ENCODE data around the gene MYPN.

DNA sequence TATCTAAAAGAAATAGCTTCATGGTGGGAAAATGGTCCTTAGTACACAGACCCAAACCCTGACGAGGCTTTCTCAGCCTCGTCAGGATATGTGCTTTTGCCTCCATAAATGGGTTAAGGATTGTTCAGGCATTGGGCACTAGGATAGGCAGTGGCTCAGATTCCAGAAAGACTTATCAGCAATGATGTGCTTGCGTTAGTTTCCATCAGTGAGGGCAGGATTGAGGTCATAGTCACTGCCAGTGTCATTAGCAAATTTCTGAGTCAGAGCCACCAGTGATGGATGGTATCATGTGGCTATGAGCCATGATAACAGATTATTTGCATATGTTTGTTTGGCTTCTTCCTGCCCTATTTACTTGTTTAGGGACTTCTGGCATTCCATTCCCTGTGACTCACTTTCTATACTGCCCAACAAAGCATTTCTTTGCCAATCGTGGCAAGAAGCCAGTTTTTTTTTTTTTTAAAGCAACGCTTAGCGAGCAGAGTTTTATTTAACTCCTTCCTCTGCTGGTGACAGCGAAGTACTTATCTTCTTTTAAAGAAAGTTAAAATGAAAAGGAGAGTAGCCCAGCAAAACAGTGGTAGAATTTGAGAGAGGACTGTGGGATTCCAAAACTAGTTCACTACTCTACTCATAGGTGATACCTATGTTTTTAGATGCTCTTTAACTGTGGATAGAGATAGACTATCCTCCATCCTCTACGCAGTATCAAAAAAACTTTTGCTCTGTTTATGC is 44.4 kb downstream of the MYPN start:
- TF ChIP-seq, protein P1, sequence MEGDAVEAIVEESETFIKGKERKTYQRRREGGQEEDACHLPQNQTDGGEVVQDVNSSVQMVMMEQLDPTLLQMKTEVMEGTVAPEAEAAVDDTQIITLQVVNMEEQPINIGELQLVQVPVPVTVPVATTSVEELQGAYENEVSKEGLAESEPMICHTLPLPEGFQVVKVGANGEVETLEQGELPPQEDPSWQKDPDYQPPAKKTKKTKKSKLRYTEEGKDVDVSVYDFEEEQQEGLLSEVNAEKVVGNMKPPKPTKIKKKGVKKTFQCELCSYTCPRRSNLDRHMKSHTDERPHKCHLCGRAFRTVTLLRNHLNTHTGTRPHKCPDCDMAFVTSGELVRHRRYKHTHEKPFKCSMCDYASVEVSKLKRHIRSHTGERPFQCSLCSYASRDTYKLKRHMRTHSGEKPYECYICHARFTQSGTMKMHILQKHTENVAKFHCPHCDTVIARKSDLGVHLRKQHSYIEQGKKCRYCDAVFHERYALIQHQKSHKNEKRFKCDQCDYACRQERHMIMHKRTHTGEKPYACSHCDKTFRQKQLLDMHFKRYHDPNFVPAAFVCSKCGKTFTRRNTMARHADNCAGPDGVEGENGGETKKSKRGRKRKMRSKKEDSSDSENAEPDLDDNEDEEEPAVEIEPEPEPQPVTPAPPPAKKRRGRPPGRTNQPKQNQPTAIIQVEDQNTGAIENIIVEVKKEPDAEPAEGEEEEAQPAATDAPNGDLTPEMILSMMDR (IDR thresholded peaks at IDR 0.05), result no peak
- TF ChIP-seq POLR2A (IDR thresholded peaks at IDR 0.05), result no peak

Measured in body of pancreas (tissue), 4 donors.